Measurements from ENCODE around the gene MACROD2.

GRCh38 chr20:15992564-15992963, 1997.2 kb downstream of the MACROD2 start:
- TF ChIP-seq ZNF70 (CRISPR knock-in tag; IDR thresholded peaks at IDR 0.05) = no peak
- no peak for TF ChIP-seq ZFP3 (CRISPR knock-in tag; IDR thresholded peaks at IDR 0.05)
- TF ChIP-seq ZC3H10 (CRISPR knock-in tag; IDR thresholded peaks at IDR 0.05) = no peak
- TF ChIP-seq, protein P1, sequence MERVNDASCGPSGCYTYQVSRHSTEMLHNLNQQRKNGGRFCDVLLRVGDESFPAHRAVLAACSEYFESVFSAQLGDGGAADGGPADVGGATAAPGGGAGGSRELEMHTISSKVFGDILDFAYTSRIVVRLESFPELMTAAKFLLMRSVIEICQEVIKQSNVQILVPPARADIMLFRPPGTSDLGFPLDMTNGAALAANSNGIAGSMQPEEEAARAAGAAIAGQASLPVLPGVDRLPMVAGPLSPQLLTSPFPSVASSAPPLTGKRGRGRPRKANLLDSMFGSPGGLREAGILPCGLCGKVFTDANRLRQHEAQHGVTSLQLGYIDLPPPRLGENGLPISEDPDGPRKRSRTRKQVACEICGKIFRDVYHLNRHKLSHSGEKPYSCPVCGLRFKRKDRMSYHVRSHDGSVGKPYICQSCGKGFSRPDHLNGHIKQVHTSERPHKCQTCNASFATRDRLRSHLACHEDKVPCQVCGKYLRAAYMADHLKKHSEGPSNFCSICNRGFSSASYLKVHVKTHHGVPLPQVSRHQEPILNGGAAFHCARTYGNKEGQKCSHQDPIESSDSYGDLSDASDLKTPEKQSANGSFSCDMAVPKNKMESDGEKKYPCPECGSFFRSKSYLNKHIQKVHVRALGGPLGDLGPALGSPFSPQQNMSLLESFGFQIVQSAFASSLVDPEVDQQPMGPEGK (CRISPR knock-in tag; IDR thresholded peaks at IDR 0.05; ENCODE audit: borderline replicate concordance) = no peak
- no peak for TF ChIP-seq POU6F1 (CRISPR knock-in tag; IDR thresholded peaks at IDR 0.05; ENCODE audit: borderline replicate concordance, low read depth)
- no peak for TF ChIP-seq PPARA (CRISPR knock-in tag; IDR thresholded peaks at IDR 0.05; ENCODE audit: borderline replicate concordance)
- TF ChIP-seq RARB (CRISPR knock-in tag; IDR thresholded peaks at IDR 0.05) = no peak
- TF ChIP-seq, protein P2, sequence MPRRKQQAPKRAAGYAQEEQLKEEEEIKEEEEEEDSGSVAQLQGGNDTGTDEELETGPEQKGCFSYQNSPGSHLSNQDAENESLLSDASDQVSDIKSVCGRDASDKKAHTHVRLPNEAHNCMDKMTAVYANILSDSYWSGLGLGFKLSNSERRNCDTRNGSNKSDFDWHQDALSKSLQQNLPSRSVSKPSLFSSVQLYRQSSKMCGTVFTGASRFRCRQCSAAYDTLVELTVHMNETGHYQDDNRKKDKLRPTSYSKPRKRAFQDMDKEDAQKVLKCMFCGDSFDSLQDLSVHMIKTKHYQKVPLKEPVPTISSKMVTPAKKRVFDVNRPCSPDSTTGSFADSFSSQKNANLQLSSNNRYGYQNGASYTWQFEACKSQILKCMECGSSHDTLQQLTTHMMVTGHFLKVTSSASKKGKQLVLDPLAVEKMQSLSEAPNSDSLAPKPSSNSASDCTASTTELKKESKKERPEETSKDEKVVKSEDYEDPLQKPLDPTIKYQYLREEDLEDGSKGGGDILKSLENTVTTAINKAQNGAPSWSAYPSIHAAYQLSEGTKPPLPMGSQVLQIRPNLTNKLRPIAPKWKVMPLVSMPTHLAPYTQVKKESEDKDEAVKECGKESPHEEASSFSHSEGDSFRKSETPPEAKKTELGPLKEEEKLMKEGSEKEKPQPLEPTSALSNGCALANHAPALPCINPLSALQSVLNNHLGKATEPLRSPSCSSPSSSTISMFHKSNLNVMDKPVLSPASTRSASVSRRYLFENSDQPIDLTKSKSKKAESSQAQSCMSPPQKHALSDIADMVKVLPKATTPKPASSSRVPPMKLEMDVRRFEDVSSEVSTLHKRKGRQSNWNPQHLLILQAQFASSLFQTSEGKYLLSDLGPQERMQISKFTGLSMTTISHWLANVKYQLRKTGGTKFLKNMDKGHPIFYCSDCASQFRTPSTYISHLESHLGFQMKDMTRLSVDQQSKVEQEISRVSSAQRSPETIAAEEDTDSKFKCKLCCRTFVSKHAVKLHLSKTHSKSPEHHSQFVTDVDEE (CRISPR knock-in tag; IDR thresholded peaks at IDR 0.05) = no peak
- no peak for TF ChIP-seq ZFP30 (CRISPR knock-in tag; IDR thresholded peaks at IDR 0.05)
- TF ChIP-seq SNAI2 (CRISPR knock-in tag; IDR thresholded peaks at IDR 0.05) = no peak
